Kidney epithelial cell (primary cell): ENCODE results near the gene FGF18. TPM values are rescaled to one million over a fixed set of nuclear protein-coding genes. Genes with fewer than 3 reads are reported as not detected.

Source experiments
- DNase-seq: peaks from one replicate; pipeline ENCODE4 v3.0.0-alpha.2; 2010; ENCODE audit warnings: low read depth
- H3K27me3 ChIP-seq: 2 replicates; pipeline ENCODE4 v1.6.0; 2011; ENCODE audit warnings: low read length; ENCODE audit not compliant: control insufficient read depth, insufficient read depth
- H3K36me3 ChIP-seq: 2 replicates; pipeline ENCODE4 v1.5.1; 2011; ENCODE audit warnings: low read length; ENCODE audit not compliant: control insufficient read depth, insufficient read depth
- H3K4me3 ChIP-seq: 2 replicates; pipeline ENCODE4 v1.5.1; 2011; ENCODE audit warnings: low read depth, mild to moderate bottlenecking, control low read depth, low read length
- total RNA-seq: library from RNA; depleted of rRNA; stranded (reverse); fragments of >200 nt; gene quantifications from 2 replicates; pipeline ENCODE4 v1.2.3, GENCODE V29; 2015
- TF ChIP-seq, protein P1 (sequence below): IDR thresholded peaks from 2 replicates; pipeline ENCODE4 v1.5.1; 2011; ENCODE audit warnings: mild to moderate bottlenecking, moderate library complexity, low read length, control low read depth, inconsistent platforms; ENCODE audit not compliant: insufficient read depth, poor library complexity, severe bottlenecking

Gene FGF18
- total RNA-seq, 1 donor from 2014 or later: not detected

GRCh38 chr5:171429543-171429910 lies 10.1 kb downstream of the FGF18 start:
- TF ChIP-seq, protein P1, sequence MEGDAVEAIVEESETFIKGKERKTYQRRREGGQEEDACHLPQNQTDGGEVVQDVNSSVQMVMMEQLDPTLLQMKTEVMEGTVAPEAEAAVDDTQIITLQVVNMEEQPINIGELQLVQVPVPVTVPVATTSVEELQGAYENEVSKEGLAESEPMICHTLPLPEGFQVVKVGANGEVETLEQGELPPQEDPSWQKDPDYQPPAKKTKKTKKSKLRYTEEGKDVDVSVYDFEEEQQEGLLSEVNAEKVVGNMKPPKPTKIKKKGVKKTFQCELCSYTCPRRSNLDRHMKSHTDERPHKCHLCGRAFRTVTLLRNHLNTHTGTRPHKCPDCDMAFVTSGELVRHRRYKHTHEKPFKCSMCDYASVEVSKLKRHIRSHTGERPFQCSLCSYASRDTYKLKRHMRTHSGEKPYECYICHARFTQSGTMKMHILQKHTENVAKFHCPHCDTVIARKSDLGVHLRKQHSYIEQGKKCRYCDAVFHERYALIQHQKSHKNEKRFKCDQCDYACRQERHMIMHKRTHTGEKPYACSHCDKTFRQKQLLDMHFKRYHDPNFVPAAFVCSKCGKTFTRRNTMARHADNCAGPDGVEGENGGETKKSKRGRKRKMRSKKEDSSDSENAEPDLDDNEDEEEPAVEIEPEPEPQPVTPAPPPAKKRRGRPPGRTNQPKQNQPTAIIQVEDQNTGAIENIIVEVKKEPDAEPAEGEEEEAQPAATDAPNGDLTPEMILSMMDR: no peak
- no peaks in the 10 kb centered on the region for H3K27me3 ChIP-seq

GRCh38 chr5:171431251-171431777 lies 11.9 kb downstream of the FGF18 start:
- Histone ChIP-seq H3K27me3 (no peaks in the 10 kb centered on the region), H3K4me3 (no peak overlapping the region), H3K36me3 (no peaks in the 10 kb centered on the region)
- DNase-seq: no peak
- TF ChIP-seq, protein P1: no peak

More at GRCh38 chr5:171429543-171429910, 10.1 kb downstream of the FGF18 start:
- H3K4me3 ChIP-seq: no peak overlapping the region
- DNase-seq: no peak
- no peaks in the 10 kb centered on the region for H3K36me3 ChIP-seq

- Histone ChIP-seq H3K27me3 (no peaks in the 10 kb centered on the region), H3K36me3 (no peaks in the 10 kb centered on the region), H3K4me3 (no peak overlapping the region)
- no peak for DNase-seq
- TF ChIP-seq, protein P1: no peak
Measured at GRCh38 chr5:171432076-171432475, 12.6 kb downstream of the FGF18 start.

- TF ChIP-seq, protein P1: no peak
- Histone ChIP-seq H3K27me3 (no peaks in the 10 kb centered on the region), H3K4me3 (no peak overlapping the region)
Measured at GRCh38 chr5:171432583-171433351, 13.3 kb downstream of the FGF18 start.

DNA sequence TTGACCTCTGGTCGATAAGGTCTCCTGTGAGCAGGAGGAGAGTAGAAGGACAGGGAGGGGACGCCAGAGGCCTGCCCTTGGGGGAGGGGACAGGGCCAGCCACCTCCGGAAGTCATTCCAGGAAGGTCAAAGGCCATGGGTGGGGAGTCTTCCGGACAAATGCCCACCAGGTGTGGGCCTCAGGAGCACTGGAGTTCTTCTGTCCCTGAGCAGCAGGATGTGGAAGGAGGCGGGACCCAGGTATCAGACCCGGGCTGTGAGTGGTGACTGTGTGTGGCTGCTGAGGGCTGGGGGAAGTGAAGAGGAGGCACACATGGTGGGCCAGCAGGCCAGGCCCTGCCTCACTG lies 13.9 kb downstream of the FGF18 start:
- Histone ChIP-seq H3K36me3 (no peaks in the 10 kb centered on the region), H3K4me3 (no peak overlapping the region), H3K27me3 (no peaks in the 10 kb centered on the region)
- no peak for DNase-seq
- TF ChIP-seq, protein P1: no peak

More at GRCh38 chr5:171432583-171433351, 13.3 kb downstream of the FGF18 start:
- no peaks in the 10 kb centered on the region for H3K36me3 ChIP-seq
- DNase-seq: no peak
